ENCODE measurements around the gene DVL3.
"Not testable (repeated sequence)": the region's sequence is repeated elsewhere in the genome, so short reads cannot be mapped to it uniquely, and the experiment has no call there.

DNA sequence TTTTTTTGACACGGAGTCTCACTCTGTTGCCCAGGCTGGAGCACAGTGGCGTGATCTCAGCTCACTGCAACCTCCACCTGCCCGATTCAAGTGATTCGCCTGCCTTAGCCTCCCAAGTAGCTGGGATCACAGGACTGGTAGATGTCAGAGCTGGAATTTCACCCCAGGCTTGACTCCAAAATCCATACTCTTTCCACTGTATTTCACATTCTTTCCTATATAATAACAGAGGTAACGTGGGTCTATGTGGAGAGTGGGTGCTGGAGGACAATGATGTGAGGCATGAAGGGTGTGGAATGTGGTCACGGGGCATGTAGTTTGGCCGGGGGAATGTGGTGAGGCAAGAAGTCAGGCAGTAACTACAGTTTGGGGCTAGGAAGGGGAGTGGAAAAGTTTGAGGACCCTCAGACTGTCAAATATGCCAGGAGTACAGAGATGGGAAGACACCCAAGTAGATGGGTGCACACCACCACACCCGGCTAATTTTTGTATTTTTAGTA, 7.4 kb downstream of the DVL3 start:
- TF ChIP-seq, protein P1, sequence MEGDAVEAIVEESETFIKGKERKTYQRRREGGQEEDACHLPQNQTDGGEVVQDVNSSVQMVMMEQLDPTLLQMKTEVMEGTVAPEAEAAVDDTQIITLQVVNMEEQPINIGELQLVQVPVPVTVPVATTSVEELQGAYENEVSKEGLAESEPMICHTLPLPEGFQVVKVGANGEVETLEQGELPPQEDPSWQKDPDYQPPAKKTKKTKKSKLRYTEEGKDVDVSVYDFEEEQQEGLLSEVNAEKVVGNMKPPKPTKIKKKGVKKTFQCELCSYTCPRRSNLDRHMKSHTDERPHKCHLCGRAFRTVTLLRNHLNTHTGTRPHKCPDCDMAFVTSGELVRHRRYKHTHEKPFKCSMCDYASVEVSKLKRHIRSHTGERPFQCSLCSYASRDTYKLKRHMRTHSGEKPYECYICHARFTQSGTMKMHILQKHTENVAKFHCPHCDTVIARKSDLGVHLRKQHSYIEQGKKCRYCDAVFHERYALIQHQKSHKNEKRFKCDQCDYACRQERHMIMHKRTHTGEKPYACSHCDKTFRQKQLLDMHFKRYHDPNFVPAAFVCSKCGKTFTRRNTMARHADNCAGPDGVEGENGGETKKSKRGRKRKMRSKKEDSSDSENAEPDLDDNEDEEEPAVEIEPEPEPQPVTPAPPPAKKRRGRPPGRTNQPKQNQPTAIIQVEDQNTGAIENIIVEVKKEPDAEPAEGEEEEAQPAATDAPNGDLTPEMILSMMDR (IDR thresholded peaks at IDR 0.05; ENCODE audit: low read length): not testable (repeated sequence)
- TF ChIP-seq EZH2 (IDR thresholded peaks at IDR 0.05; ENCODE audit: borderline replicate concordance, low read length): not testable (repeated sequence)

Measured in OCI-LY1 (cell line).